NOMO-1 treated with DMSO at 0.1 percent for 48 hours (cell line): Measurements from ENCODE around the gene RELCH.

Experiments
- DNase-seq: peaks from one replicate; lab custom pipeline; 2025; ENCODE audit not compliant: unreplicated experiment; lab: John Stamatoyannopoulos, UW

Gene RELCH

GRCh38 chr18:62318228-62319180 is 131.4 kb downstream of the RELCH start:
- no peak for DNase-seq

- no peak for DNase-seq
Measured at GRCh38 chr18:62321201-62321600, 134.1 kb downstream of the RELCH start.

- no peak for DNase-seq
Measured at GRCh38 chr18:62323483-62324180, 136.6 kb downstream of the RELCH start.

DNA sequence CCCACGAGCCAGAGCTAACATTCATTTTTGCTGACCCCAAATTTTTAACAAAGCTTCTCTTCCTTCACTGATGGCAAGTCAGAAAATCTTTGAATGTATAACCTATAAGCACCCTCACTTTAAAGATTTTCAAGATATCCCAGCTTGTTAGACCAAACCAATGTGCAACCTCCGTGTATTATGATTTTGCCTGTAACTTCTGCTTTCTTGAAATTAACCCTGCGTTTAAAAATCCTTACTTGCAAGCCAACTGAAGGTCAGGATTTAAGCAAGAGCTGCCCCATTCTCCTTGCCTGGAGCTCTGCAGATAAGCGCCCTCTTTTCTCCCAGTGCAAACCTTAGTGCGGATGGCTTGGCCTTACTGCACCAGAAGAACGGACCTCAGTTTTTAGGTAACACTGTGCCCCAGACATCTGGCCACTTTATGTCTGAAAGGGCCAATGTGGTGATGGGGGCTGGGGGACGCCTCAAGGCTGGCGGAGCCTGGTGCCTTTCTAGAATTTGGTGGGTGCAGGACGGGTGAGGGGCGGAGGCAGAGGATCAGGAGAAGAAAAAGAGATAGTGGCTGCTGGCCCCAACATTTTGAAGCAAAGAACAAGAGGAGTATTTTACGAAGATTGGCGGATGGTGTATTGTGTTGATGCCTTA is 137.2 kb downstream of the RELCH start:
- DNase-seq, result peak; percentile 59

- DNase-seq, result peak; percentile 36
Measured at GRCh38 chr18:62324917-62325805, 138.1 kb downstream of the RELCH start, which contains the start of gene TNFRSF11A. Gene TNFRSF11A (plus strand): TSS chr18:62325310. CDS start chr18:62325353, 43 bp downstream.

DNA sequence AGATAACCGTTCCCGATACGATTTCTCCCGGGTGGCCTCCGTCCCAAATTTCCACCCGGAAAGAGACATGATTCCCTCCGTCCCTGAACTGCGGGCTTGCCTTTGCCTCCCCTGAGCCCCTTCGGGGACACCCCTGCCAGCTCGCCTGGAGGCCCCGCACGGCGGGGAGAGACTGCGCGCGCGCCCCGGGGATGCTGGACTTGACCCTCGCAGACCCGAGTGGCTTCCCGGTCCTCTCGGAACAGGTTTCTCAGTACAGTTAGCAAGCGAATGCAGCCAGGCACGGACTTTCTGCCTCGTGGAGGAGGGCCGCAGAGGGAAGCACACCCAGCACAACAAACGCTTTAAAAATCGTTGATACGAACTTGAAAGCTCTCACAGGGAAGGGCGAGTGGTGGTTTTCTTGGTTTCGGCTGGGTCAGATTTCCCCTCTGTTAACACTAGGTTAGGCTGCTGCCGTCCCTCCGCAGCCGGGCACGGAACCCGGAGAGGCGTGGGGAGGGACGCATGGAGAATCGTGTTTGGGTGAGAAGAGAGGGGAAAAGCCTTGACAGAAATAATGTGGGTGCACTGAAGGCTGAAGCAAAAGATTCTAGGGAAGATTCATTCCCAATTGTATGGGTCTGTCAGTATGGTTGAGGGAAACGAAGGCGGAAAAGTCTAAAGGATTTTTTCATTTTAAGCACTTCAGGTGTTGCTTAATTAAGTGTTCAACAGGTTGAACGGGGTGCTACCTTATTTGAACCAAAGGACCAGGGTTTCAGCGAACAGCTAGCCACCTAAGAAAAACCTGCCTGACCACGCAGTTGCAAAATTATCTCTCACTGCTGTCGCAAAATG is 139.0 kb downstream of the RELCH start:
- peak; percentile 18 for DNase-seq

GRCh38 chr18:62326646-62327348 is 139.7 kb downstream of the RELCH start:
- no peak for DNase-seq

DNA sequence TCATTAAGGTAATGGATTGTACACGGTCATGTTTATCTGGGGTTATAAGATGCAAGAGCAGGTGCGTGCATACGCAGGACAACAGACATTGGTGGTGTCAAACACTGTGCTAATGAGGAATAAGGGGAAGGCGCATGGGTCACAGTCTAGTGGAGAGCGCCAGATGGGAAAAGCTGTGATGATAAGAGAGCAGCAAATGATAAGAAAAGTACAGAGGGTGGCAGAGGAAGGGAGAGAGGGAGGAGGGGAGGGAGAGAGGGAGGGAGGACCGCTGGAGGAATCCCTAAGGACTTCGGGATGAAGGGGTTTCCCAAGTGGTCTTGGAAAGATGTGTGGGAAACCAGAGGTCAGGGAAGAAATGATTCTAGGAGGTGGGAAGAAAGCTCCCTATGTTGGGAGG is 140.9 kb downstream of the RELCH start:
- no peak for DNase-seq

DNA sequence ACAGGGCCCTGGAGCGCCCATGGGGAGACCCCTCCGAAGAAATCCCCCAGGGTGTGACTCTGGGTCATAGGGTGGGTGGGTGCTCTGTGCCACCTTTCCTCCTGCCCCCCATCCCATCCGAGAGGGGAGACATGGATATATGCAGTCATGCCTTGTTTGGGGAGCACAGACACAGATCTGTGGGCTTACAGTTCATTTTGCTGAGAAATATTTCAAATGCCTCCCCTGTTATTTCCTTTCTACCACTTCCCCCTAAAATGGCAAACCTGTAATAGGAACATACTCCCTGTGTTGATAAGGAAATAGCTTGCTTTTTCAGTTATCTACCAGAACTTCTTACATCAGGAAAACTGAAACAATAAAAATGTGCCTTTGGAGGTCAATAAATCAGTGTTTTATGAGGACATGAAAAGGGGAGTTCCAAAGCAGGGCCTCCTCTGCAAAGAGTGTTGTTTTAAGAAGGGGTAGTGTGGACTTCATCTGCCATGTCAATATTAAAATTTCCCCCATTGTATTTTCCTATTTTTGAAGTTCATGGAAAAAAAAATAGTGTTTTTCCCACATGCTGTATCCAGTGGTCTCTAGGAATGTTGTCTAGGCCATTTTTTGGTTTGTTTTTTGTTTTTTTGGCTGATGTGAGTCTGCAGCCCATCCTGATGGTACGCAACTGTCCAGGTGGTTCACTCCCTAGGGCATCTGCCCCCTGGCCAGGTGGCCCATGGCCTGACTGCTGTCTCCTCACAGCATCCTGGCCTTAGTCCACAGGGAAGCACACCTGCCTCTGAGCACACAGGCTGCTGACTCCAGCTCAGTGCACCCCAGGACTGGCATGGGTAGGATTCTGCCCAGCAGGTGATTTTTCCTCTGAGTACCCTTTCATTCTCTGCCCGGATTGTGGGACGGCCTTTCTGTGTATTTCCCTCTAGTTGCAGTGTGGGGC is 141.8 kb downstream of the RELCH start:
- no peak for DNase-seq

DNA sequence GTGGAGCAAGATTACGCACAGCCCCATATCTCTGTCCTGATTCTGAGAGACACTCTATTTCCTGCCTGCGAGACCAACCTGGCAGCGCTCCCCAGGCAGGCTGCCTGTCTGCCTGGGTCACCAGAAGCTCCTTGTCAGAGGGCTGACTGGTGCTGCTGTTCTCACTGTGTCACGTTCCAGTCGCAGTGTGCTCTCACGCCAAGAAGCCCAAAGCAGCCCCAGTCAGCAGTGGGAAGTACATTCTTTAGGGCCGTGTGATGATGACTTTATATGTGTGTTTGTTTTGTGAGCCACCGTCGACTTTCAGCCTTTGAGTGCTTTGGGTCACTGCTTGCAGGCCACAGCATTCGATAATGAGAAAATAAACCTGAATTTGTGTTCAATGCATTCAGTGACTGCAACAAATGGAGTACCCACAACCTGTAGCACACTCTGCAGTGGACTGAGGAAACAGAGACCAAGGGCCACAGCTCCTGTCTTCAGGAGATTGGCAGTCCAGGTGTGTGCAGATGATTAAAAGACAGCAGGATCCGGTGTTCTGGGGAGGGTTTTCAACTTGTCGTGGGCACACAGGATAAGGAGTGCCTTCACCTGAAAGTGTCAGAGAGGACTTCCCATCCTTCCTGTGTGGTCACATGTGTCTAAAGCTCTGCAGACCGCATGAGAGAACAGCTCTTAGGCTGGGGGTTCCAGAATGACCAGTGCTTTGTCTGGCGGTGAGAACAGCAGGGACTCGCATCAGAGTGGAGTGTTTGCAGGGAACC is 142.8 kb downstream of the RELCH start:
- no peak for DNase-seq

DNA sequence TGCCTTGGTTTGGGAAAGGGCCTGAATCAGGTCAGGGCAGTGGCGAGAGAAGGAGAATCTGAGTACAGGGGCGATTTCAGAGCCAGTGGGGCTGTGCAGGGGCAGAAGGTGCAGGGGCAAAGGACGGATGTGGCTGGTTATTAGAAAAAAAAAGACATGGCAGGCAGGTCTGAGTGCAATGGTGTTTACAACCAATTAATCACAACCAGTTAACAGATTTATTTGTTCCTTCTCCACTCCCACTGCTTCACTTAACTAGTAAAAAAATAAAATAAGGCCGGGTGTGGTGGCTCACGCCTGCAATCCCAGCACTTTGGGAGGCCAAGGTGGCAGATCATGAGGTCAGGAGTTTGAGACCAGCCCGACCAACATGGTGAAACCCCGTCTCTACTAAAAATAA is 143.6 kb downstream of the RELCH start:
- no peak for DNase-seq

DNA sequence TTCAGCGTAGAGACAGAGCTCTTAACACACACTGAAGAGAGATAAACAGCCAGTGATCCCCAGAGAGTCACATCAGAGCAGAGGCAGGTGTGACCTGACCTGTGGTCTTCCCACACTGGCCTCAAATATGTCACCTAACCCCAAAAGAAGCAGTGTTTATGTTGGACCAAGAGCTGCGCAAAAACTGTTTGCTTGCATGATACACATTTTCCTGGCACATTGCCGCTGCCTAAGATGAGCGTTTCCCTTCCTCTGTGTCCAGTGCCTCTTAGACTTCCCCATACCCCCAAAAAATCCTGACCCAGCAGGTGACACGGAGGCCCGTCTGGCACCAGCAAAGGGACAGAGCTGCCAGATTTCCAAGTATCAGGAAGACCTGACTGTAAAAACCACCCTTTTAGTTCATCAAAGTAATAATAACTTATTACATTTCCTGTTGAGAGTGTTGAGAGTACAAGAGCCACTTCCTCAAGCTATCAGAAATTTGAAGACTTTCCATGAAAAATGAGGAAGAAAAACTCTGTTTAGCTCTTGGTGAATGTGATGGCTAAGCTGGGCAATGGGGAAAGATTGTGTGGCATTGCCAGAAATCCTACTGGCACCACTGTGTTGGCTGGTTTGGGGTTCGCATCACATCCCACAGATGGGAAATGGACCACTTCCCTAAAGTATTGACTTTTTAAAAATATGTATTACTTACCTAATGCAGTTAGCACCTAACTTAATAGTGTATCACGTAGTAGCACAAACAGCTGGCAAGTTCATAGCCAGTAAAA is 144.7 kb downstream of the RELCH start:
- peak; percentile 35 for DNase-seq

DNA sequence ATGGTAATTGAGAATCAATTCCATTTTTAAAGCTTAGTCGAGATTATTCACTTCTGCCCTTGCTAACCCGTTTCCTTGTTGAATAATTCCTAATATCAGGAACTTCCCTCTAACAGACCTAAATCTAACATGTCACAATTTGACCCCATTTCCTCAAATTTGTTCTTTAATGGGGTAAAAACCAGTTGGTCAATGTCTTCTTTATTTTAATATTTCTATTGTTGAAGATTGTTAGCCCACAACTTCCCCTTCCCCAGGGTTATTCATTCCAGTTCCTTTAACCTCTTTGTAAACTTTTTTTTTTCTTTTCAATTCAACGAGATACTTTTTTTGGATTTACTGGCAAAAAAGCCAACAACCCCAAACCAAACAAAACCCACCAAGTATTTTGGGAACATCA is 145.4 kb downstream of the RELCH start:
- peak; percentile 58 for DNase-seq

DNA sequence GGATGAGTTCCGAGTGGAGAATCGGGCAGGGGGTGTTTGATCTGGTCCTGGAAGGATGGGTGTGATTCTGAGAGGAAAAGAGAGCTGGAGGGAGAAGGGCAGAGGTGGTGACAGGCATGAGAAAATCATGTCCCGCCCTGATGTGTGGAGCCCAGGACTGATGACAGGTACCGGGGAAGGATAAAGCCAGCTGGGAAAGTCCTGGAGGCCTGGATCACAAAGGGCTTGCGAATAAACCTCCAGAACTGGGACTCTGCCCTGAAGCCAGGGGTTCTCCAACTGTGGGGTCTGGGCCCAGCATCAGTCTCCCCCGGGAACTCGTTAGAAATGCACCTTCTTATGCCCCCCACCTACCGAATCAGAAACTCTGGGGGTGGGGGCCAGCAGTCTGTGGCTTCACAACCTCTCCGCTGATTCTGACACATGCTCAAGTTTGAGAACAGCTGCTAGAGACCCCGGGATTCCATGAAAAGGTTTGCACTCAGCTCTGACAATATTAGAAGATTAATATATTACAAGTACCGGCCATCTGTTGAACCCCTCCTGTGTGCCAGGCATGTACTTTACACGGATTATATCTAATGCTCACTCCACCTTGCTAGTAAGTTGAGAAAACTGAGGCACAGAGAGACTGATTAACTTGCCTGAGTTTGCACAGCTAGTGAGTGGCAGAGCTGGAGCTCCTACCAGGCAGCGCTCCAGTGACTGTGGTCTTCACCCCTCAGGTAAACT is 146.1 kb downstream of the RELCH start:
- DNase-seq, result no peak

DNA sequence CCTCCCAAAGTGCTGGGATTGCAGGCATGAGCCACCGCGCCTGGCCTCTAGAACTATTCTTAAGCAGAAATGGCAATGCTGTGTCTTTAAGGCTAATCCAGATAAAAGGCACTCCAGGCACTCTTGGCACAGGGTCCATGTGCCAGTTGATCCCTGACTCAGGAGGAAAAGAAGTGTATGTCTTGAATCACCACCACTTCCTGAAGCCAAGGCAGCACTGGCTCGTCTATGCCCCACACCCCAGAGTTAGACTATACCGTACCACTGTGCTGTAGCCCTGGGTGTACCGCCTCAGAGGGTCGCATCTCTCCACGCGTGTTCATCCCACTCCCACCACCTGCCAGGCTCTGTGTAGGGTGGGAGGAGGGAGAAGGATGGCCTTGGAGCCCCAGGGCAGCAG is 147.1 kb downstream of the RELCH start:
- DNase-seq, result no peak

- DNase-seq, result no peak
Measured at GRCh38 chr18:62335494-62335893, 148.4 kb downstream of the RELCH start.
